OCI-M2 (cell line): ENCODE measurements around the gene FAM216A.
"Not testable (repeated sequence)": the region's sequence is repeated elsewhere in the genome, so short reads cannot be mapped to it uniquely, and the experiment has no call there.

Experiments used
- DNase-seq: peaks from one replicate; lab custom pipeline; 2025; ENCODE audit not compliant: unreplicated experiment; lab: John Stamatoyannopoulos, UW

FAM216A gene

DNA sequence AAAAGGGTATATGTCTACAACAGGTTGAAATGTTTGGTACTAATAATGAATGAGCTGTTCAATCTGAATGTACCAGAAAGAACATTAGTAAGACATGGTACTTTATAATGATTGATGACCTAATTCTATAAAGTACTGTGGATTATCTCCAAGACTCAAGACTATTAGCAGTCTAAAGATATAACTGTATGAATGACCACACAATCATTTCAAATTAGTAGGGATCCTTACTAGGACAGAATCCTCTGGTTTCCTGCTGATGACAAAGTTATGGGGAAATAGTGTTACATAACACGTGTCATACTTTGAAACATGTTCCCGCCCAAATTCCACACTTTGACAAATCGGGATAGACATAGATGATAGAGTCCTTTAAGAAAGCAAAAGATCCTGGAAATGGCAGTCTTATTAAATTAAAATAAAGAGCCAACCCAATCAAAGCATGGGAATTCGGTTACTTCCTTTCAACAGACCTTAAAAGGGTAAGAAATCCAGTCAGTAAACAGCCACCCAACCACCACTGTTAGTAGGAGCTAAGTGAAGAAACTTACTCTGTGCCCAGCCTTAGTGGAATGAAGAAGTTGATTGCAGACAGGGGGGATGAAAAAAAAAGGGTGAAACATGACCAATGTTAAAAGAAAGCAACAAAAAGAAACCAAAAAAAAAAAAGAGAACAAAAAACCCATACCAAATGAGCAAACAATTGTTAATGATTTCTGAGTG lies 30.5 kb downstream of the FAM216A start:
- DNase-seq: no peak

DNA sequence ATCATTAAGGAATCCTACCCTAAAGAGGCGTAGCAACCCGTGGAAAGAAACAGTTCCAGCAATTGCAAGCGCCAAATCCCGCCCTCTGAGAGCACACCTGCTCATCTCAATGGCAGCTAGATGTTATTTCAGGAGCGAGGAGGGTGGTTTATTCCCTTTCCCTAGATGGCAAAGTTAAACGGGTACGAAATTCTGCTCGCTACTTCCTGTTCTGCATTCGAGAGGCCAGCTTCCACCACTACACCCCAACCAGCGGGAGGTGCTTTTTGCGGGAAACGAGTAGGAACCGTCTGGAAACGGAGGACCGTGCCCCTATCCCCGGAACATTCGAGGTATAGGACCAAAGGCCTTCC lies 32.7 kb downstream of the FAM216A start:
- DNase-seq: no peak

DNA sequence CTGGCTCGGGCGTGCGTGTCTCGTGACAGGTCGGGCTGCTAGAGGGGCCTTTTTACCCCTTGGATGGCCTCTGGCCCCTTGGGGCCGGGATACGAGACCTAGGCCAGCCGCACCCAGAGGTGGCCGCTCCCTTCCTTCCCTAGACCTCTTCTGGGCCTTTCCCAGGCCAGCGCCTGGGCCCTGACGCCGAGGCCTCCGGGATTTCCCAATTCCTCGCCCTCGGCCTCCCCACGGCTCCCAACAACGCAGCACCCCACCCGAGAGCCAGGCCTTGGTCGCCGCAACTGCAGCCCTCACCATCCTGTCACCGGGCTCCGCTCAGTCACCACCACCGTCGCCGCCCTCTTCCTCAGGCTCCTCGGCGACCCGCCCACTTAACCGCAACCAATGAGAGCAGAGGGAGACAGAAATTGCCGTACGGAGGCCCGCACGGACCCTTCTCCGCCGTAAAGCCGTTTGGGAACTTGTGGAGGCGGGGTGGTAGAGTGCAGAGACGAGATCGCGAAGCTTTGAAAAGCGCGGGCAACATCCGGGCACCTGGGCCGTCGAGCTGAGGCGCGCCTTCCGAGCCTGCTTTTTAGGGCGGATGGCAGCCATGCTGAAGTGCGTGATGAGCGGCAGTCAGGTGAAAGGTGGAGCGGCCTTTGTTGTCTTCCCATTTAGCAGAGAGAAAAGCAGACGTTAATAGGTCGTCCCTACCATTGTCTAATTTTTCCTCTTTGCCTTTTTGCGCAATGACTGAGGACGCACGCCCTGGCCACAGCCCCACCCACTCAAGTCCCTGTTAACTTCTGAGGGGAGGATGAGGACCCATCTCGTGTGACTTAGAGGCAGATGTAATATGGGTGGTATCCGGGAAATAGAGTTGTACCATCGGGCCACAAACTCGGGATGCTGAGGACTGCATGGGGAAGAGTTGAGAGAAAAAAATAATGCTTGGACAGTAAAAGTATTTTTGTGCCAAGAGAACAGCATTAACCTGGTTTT lies 33.4 kb downstream of the FAM216A start, which contains the start of the genes RAD9B and VPS29:
TSS of gene RAD9B (plus strand) at position 580 of the 987 bp plus-strand sequence. CDS start at position 587, 7 bp downstream.
TSS of gene VPS29 (minus strand) at position 360 of the 987 bp plus-strand sequence. CDS start at position 300, 60 bp downstream.
- DNase-seq: peak; percentile 68

DNA sequence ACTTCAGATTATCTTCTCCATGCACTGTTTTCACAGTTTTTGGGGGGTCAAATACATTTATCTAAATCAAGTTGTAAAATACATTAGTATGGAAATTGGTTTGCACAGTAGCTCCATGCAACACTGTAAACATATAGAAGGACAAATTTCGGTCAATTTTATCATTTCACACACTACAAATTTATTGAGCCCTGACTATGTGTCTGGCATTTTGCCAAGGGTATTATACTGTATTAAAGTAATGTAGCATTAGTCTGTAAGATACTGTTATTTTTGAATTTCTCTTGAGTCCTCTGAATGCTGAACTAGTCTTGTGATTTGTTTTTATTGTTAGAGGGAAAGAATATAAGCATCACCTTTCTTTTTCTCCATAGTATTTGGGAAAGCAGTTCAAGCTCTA lies 34.8 kb downstream of the FAM216A start:
- DNase-seq: no peak

DNA sequence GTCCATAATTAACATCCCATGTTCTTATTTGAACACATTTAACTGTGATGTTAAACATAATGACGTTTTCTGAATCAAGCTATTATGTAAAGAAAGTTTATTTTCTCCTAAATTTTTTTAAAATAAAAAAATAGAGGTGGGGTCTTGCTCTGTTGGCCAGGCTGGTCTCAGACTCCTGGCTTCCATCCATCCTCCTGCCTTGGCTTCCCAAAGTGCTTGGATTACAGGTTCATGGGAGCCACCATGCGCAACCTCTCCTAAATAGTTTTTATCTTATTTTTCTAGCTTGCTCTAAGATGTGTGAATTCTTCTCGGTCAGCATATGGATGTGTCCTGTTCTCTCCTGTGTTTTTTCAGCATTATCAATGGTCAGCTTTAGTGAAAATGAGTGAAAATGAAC lies 36.7 kb downstream of the FAM216A start:
- no peak for DNase-seq

DNA sequence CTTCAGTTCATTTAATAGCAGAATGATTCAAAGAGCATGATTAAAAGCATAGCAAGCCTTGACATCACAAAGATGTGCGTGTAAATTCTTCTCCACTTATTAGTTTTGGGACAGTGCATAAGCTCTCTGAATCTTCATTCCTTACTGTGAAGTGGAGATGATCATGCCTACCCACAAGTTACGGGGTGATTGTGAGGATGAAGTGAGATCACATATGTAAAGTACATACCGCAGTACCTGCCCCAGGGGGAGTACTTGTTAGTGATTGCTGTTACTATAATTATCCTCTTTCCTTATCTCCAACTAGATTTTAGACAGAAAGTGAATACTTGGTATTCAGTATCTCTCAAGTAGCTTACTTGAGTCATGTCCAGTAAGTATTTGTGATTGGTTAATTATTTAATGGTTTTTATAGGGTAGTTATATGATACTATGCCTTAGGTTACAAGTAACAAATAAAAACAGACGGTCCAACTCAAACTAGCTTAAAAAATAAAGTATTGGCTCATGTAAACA lies 39.5 kb downstream of the FAM216A start:
- DNase-seq: no peak

DNA sequence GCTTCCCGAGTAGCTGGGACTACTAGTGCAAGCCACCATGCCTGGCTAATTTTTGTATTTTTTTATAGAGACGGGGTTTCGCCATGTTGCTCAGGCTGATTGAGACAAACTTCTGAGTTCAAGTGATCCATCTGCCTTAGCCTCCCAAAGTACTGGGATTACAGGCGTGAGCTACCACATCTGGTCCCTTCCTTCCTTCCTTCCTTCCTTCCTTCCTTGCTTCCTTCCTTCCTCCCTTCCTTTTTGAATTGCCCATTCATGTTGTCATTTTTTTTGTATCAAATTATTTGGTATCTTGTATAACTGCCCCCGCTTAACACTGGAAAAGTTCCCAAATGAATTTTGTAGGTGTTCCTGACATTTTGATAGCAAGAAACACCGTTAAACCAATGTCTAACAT lies 45.2 kb downstream of the FAM216A start:
- DNase-seq: no peak

DNA sequence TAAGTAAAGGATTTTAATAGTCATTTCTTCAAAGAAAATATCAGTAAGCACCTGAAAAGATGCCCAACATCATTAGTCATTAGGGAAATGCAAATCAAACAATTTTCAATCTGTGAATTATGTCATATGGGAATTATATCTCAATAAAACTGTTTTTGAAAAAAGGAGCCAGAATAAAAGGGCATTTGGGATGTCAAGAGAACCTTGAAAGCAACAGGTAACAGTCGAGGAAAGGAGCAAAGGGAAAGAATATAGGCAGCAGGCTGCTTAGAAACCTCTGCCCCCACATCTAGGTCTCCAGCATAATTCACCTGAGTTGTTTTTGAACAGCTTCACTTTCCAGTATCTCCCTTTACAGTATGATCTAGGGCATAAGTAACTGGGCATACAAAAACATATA lies 45.7 kb downstream of the FAM216A start:
- no peak for DNase-seq

DNA sequence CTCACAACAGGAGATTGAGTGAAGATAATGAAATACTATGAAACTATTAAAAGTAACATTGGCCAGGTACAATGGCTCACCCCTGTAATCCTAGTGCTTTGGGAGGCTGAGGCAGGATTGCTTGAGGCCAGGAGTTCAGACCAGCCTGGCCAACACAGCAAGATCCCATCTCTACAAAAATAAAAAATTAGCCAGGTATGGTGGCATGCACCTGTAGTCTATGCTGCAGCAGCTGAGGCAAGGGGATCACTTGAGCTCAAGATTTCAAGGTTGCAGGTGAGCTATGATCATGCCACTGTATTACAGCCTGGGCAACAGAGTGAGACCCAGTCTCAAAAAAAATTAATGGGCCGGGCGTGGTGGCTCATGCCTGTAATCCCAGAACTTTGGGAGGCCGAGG lies 48.4 kb downstream of the FAM216A start:
- DNase-seq: no peak

DNA sequence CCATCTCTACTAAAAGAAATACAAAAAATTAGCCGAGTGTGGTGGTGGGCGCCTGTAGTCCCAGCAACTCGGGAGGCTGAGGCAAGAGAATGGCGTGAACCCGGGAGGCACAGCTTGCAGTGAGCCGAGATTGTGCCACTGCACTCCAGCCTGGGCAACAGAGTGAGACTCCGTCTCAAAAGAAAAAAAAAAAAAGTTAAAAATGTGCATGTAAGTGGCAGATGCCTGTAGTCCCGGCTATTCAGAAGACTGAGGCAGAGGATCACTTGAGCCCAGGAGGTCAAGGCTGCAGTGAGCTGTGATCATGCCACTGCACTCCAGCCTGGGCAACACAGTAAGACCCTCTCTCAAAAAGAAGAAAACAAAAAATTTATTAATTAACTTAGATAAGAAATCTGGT lies 49.4 kb downstream of the FAM216A start:
- DNase-seq: not testable (repeated sequence)

DNA sequence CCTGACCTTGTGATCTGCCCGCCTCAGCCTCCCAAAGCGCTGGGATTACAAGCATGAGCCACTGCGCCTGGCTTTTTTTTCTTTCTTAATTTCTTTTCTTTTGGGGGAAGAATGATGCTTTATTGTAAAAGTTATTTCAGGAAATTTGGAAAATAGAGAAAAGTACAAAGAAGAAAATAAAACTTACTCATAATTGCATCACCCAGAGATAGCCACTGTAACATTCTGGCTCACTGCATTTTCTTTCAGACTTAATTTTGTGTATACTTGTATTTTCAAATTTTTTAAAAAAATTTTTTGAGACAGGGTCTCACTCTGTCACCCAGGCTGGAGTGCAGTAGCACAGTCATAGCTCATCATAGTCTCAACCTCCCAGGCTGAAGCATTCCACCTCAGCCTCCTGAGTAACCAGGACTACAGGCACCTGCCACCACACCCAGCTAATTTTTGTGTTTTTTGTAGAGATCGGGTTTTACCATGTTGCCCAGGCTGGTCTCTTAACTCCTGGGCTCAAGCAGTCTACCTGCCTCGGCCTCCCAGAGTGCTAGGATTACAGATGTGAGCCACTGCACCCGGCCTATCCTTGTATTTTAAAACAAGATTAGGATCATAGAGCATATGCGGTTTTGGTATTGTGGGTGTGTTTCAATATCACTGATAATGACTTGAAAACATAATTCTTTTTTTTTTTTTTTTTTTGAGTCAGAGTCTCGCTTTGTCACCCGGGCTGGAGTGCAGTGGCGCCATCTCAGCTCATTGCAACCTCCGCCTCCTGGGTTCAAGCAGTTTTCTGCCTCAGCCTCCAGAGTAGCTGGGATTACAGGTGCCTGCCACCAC lies 52.4 kb downstream of the FAM216A start:
- not testable (repeated sequence) for DNase-seq

DNA sequence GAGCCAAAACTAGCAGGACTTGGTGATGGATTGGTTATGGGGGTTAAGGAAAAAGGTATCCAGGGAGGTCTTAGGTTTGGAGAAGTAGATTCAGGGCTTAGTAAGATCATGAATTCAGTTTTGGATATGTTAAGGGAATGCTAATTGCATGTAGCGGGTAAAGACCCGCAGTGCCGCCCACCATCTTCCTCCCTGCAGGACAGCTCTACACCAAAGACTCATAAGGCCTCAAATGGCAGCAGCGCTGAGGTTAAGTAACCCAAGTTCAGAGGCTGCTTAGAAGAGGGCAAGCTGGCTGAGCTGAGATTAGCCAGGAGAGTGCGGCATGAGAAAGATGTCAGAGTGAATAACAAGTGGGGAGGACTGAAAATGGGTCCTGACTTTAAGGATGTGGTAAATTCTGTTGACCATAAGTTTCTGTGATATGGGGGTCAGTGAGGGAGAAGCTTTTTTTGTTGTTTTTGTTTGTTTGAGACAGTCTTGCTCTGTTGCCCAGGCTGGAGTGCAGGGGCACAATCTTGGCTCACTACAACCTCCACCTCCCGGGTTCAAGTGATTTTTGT lies 59.7 kb downstream of the FAM216A start:
- no peak for DNase-seq

DNA sequence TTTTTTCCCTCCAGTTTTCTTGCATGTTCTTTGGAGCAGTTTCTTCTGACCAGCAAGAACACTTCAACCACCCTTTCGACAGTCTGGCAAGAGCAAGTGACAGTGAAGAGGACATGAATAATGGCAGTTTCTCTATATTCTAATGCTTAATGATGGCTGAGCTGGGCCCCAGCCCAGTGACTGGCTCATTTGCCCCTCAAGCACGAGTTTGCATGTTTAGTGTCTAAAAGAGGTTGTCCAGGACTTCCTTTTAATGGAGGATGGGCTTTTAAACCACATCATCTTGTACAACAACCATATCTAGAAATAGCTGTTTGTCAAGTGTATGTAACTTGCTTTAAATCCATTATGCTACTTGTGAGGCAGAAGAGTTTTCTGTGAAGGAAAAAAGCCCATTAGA lies 61.9 kb downstream of the FAM216A start:
- no peak for DNase-seq

DNA sequence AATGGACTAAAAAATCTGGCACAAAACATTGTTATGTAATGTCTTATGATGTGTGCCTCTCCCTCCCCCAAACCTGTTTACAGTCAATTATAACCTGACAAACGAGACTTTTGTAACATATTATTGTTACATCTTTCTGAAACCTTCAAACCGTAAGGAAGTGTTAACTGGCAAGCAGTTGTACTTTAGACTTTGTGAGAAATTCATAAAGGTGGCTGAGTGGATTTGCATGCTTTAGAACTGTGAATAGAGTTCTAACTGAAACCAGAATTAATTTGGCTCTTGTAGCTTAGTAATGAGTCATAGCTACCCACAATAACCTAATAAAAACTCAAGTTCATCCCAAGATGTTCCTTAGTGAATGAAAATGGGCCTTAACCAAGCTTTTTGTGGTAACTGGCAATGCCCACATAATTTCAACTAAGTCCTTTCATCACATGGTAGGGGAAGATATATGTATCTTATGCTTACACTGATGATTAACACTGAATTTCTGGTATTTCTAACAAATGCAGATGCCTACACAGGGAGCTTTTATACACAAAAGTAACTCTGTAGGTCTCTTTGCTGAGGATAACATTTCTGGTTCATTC lies 63.2 kb downstream of the FAM216A start:
- DNase-seq: no peak

DNA sequence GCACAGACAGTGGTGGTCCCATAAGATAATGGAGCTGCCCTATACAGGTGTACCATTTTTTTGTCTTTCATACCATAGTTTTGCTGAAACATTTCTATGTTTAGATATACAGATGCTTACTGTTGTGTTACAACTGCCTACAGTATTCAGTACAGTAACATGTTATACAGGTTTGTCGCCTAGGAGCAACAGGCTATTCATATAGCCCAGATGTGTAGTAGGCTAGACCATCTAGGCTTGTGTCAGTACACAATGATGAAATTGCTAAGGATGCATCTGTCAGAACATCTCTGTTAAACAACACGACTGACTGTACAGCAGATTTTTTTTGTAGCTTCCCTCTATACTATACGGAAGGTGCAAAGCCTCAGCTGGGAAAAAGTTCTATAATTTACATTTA lies 64.0 kb downstream of the FAM216A start:
- no peak for DNase-seq

DNA sequence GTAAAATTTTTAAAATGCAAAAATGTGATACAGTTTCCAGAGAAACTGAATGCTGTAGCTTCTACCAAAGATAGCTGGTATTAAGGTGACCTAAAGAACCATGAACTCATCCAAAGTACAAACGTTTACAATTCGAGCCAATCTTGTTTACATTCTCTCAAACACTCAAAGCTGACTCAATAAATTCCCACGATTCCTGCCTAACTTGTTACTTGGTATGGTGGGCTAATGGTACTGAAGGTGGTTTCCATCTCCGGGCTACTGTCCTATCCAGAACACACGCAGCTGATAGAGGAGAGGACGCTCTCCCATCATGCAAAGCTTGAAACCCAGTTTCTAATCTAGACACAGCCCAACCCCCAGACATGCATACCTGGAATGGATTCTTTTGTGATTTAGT lies 65.0 kb downstream of the FAM216A start:
- DNase-seq: no peak

DNA sequence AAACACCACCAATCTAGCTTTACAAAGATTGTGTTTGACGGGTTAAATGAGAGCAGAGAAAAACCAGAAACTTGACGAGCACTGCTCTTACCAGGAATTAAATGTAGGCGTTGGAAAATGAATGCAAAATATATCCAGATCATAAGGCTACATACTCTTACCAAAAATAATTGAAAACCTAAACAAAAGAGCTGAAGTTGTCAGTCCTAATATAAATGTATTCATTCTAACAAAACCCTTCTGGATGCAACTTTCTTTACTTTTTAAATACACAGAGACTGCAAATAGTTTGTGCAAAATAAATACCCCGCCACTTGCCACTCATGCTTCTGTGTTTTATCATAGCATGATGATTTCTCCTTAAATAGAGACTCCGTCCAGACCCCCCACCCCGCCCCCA lies 66.2 kb downstream of the FAM216A start:
- DNase-seq: no peak

DNA sequence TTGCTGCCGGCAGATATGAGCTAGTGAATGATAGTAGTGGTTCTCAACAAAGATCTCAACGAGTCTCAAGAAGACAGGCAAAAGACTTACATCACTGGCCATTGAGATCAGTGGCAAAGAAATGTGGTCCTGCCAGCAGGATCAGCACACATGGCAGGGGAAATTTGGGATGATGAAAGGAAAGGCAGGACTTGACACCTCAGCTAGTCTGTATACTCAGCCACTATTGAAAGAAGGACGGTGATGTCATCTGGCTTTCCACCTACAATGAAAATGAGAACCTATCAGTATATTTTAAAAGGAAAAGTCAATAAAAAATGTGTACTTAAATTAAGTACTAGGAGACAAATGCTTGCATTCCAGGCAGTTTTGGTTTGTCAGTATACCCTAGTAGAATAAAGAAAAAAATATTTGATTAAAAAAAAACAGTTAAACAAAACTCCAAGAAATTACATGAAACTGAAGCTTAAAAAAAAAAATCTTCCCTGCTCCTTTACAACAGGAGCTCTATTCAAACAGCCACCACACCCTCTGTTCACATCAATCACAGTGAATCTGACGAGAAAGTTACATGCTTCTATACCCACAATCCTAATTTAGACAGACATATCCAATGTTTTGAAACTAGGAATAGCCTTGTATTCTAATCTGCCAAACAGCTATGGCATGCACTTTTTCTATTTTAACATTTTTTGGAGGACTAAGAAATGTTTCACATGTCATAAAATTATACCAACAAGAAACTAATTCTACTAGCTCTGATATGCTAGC lies 68.4 kb downstream of the FAM216A start:
- no peak for DNase-seq

DNA sequence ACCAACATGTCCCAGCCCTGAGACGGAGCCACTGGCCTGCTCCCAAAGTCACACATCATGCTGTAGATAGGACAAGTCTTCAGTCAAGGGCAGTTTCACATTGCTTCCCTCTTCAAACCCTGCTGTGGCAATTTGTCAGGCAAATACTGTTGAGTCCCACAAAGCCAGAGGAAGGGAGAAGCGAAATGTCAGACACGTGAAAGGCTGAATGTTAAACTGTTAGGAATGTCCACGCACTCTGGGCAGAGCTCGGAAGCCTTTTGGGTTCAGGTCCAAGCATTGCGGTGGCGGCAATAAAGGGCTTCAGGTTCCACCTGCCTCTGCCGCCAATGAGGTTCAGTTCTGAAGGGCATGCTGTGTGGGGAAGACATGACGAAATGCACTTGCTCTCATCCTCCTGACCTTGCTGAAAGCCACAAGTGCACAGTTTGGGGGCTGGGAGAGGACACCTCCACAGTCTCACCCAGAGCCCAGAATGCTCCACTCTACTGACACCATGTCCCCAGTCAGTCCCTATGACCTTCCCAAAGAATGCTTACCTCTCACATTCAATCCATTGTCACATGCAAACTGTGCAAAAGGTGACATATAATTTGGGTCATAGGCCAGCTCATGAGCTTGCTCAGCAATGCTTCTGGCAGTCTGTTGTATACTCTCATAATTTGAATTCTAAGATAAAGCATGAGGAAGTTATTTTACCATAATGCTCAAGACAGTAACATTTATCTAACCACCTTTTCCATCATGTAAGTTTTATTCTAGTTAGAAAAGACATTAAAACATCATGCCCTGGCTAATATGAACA lies 69.2 kb downstream of the FAM216A start:
- no peak for DNase-seq
